MM.1S (cell line): ENCODE measurements around the gene ANKMY2.

Experiments
- CTCF ChIP-seq: fragments of 300-600 bp; sonication (generic); IDR thresholded peaks from 2 replicates; pipeline ENCODE4 v1.5.1; 2016; ENCODE audit warnings: antibody characterized with exemption, low read length, mixed read lengths
- EZH2 ChIP-seq: fragments of 300-600 bp; sonication (generic); optimal IDR thresholded peaks from 2 replicates; pipeline ENCODE3; 2017; ENCODE audit warnings: low read depth, mild to moderate bottlenecking, antibody characterized with exemption, low read length, mixed read lengths
- EZH2phosphoT487 ChIP-seq: fragments of 300-600 bp; sonication (generic); IDR thresholded peaks from 2 replicates; pipeline ENCODE4 v1.6.1; 2018; ENCODE audit warnings: antibody characterized with exemption, low read length

- TF ChIP-seq CTCF (no peak), EZH2phosphoT487 (no peak), EZH2 (no peak)
Observed at GRCh38 chr7:16655394-16655793, 9.8 kb upstream of the ANKMY2 start.
